ENCODE results near the gene CXCR6.

Gene CXCR6

DNA sequence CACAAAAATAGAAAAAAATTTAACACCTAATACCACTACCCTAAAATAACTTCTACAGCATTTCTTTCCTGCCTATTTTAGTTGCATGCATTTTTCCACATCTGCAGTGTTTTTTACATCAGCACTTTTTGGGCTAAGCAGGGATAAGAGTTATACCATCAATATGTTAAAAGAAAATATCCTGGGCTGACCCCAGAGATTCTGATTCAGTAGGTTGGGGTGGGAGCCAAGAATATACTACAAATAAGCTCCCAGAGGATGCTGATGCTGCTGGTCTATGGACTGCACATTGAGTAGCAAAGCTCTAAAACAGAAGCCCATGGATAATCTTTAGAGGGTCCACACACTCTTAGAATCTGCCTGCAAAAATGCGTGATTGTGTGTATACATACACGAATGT is 37.6 kb downstream of the CXCR6 start:
- ChIA-PET CTCF (no interaction called here), POLR2A (no interaction called here)
- no peak for DNase-seq (ENCODE audit: extremely low spot score)
- TF ChIP-seq LEF1 (IDR thresholded peaks at IDR 0.05; ENCODE audit: borderline replicate concordance) (no peak), FOXM1 (IDR thresholded peaks at IDR 0.05; ENCODE audit: borderline replicate concordance) (no peak), FOXA1 (IDR thresholded peaks at IDR 0.05) (no peak), ELF4 (IDR thresholded peaks at IDR 0.05) (no peak), FOXK2 (IDR thresholded peaks at IDR 0.05) (no peak), TARDBP (IDR thresholded peaks at IDR 0.05) (no peak), SUZ12 (IDR thresholded peaks at IDR 0.05) (no peak), NFRKB (IDR thresholded peaks at IDR 0.05) (no peak), ZNF384 (IDR thresholded peaks at IDR 0.05) (no peak), L3MBTL2 (conservative IDR thresholded peaks at IDR 0.05) (no peak), BHLHE40 (IDR thresholded peaks at IDR 0.05; ENCODE audit: borderline replicate concordance) (no peak), CTBP1 (IDR thresholded peaks at IDR 0.05; ENCODE audit: borderline replicate concordance) (no peak), ARNT (IDR thresholded peaks at IDR 0.05) (no peak), HDGF (IDR thresholded peaks at IDR 0.05; ENCODE audit: borderline replicate concordance) (no peak), SP1 (IDR thresholded peaks at IDR 0.05) (no peak)
- TF ChIP-seq, protein P1, sequence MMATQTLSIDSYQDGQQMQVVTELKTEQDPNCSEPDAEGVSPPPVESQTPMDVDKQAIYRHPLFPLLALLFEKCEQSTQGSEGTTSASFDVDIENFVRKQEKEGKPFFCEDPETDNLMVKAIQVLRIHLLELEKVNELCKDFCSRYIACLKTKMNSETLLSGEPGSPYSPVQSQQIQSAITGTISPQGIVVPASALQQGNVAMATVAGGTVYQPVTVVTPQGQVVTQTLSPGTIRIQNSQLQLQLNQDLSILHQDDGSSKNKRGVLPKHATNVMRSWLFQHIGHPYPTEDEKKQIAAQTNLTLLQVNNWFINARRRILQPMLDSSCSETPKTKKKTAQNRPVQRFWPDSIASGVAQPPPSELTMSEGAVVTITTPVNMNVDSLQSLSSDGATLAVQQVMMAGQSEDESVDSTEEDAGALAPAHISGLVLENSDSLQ (IDR thresholded peaks at IDR 0.05): no peak

DNA sequence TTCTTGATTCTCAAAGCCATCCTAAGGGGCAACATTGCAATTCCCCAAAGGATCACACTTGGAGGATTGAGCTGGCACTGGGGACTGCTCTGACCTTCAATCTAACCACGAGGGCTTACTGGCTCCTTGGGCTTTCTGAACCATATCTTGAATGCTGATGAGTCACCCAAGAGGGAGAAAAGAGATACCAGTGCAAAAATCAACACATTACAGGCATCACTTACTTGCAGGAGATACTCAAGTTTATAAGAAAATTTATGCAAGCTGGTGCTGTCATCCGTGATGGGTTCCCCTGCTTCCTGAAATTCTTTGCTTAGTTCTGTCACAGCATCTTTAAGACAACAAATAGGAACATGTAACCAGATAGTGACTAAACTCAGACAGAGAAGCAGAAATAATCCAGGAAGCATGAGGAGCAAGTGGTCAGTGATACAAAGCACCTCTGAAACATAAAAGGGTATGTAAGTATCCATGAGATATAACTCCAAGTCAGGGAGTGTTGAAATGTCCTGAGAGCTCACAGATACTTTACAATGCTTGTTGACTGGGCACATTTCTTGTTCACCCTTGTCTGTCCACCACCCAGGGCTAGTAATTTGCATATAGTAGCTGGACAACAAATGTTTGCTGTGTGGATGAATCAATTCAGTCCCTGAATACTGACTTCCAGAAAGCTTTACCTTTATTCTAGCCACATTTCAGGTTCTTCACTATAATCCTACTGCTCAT is 38.2 kb downstream of the CXCR6 start:
- ChIA-PET CTCF (no interaction called here), POLR2A (no interaction called here)
- TF ChIP-seq ARNT (IDR thresholded peaks at IDR 0.05) (no peak), FOXM1 (IDR thresholded peaks at IDR 0.05; ENCODE audit: borderline replicate concordance) (no peak), CTBP1 (IDR thresholded peaks at IDR 0.05; ENCODE audit: borderline replicate concordance) (no peak), ZNF384 (IDR thresholded peaks at IDR 0.05) (no peak), ELF4 (IDR thresholded peaks at IDR 0.05) (no peak), SUZ12 (IDR thresholded peaks at IDR 0.05) (no peak), FOXK2 (IDR thresholded peaks at IDR 0.05) (no peak), TARDBP (IDR thresholded peaks at IDR 0.05) (no peak), HDGF (IDR thresholded peaks at IDR 0.05; ENCODE audit: borderline replicate concordance) (no peak), LEF1 (IDR thresholded peaks at IDR 0.05; ENCODE audit: borderline replicate concordance) (no peak)
- no peak for DNase-seq (ENCODE audit: extremely low spot score)

DNA sequence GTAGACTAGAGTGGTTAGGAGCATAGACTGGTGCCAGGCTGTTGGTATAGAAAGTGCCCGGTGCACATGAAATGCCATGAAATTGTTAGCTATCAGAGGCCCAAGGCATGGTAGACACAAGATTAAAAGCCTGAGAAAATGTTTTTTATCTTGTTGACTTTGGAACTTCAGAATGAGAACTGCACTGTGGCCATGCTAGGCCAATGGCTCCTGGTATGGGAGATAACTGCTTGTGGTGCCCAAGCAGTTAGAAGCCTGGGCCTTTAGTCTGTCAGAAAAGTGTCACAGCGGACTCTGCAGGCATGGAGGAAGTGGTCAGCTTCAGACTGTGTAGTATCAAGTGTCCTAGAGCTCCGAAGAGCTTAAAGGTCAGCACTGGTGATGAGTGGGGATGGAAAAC is 40.5 kb downstream of the CXCR6 start:
- CTCF ChIA-PET: no interaction called here

DNA sequence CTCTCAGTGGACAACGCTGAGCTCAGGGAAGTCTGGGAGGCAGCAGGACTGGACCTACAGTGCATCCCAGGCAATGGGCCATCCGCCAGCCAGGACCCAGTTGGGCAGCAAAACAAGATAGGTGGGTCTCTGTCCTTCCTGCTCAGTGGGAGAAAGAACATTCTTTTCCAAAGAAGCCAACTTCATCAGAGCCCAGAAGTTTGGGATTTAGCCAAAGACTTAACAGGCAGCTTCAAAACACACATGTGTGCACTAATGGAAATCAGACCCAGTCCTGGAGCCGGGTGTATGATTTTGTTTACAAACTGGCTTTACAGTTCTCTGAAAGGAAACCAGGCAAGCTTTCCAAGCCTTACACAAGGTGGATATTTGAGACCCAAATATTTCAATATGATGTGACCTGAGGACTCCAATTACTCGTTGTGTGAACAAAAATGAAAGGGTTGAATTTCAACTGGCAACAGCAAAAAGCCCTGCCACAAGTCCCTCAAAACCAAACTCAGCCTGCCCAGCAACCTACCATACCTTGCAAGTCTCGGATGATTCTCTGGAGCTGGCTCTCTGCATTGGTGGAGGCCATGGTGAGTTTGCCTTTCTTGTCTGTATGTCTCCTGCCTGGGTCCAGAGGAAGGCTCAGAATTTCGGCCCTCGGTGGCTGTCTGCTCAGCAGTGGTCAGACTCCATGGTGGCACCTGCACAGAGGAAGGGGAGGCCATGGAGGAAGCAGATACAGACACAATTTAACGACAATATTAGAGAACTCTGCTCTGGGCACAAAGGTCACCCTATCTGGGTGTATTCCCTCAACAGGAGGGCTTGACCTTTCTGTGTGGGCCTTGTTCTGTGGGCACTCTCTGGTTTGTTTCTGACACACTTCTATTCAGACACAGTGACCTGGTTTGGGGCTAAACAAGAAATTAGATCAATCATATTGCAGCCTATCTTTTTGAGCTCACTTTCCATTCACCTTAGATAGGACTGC is 41.4 kb downstream of the CXCR6 start:
- ChIA-PET CTCF (no interaction called here), POLR2A (no interaction called here)
- TF ChIP-seq LEF1 (IDR thresholded peaks at IDR 0.05; ENCODE audit: borderline replicate concordance) (no peak), ELF4 (IDR thresholded peaks at IDR 0.05) (no peak), SP1 (IDR thresholded peaks at IDR 0.05) (no peak), L3MBTL2 (conservative IDR thresholded peaks at IDR 0.05) (no peak), FOXM1 (IDR thresholded peaks at IDR 0.05; ENCODE audit: borderline replicate concordance) (no peak), ZNF384 (IDR thresholded peaks at IDR 0.05) (no peak), NFRKB (IDR thresholded peaks at IDR 0.05) (no peak), SUZ12 (IDR thresholded peaks at IDR 0.05) (no peak), CTBP1 (IDR thresholded peaks at IDR 0.05; ENCODE audit: borderline replicate concordance) (no peak), ARNT (IDR thresholded peaks at IDR 0.05) (no peak), TARDBP (IDR thresholded peaks at IDR 0.05) (no peak), HDGF (IDR thresholded peaks at IDR 0.05; ENCODE audit: borderline replicate concordance) (no peak), BHLHE40 (IDR thresholded peaks at IDR 0.05; ENCODE audit: borderline replicate concordance) (no peak), FOXA1 (IDR thresholded peaks at IDR 0.05) (no peak), FOXK2 (IDR thresholded peaks at IDR 0.05) (no peak)
- TF ChIP-seq, protein P1 (IDR thresholded peaks at IDR 0.05): no peak
- no peak for DNase-seq (ENCODE audit: extremely low spot score)

More for the DNA sequence above, 40.5 kb downstream of the CXCR6 start:
- POLR2A ChIA-PET: no interaction called here
- TF ChIP-seq TARDBP (IDR thresholded peaks at IDR 0.05) (no peak), ZNF384 (IDR thresholded peaks at IDR 0.05) (no peak), BHLHE40 (IDR thresholded peaks at IDR 0.05; ENCODE audit: borderline replicate concordance) (no peak), ARNT (IDR thresholded peaks at IDR 0.05) (no peak), SP1 (IDR thresholded peaks at IDR 0.05) (no peak), ELF4 (IDR thresholded peaks at IDR 0.05) (no peak), HDGF (IDR thresholded peaks at IDR 0.05; ENCODE audit: borderline replicate concordance) (no peak), LEF1 (IDR thresholded peaks at IDR 0.05; ENCODE audit: borderline replicate concordance) (no peak), SUZ12 (IDR thresholded peaks at IDR 0.05) (no peak)
- no peak for DNase-seq (ENCODE audit: extremely low spot score)

DNA sequence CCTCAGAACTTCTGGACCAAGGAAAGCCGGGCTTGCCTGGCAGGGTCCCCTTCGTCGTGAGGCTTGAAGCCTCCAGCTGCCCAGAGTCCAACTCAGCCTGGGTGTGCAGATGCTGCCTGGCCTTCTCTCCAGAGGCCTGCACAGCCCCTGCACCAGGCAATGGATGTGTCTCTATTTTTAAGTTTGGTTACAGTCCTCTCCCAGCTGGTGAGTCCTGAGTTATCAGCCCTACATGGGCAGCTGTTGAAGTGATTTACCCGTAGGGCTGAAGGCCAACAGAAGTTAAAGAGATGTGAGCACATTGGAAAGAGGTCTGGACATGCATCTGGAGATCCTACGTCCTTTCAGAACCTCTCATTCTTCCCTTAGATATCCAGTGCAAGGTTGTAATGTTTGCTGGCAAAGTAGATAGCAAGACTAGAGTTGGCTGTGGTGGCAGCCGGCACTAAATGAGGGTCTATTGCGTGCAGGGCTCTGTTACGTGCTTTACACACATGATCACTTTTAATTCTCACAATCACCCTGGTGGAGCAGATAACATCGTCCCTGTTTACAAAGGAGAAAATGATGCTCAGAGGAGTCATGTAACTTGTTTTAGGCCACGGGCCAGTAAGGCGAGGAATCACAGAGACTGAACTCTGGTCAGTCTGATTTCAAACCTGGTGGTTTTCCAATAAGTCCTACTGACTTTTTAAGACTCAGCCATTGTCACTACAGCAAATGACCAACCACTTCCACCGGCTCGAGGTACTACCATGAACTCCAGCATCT is 42.5 kb downstream of the CXCR6 start:
- ChIA-PET CTCF (no interaction called here), POLR2A (no interaction called here)
- TF ChIP-seq CTBP1 (IDR thresholded peaks at IDR 0.05; ENCODE audit: borderline replicate concordance) (no peak), ARNT (IDR thresholded peaks at IDR 0.05) (no peak), FOXM1 (IDR thresholded peaks at IDR 0.05; ENCODE audit: borderline replicate concordance) (no peak), ELF4 (IDR thresholded peaks at IDR 0.05) (no peak), SUZ12 (IDR thresholded peaks at IDR 0.05) (no peak), LEF1 (IDR thresholded peaks at IDR 0.05; ENCODE audit: borderline replicate concordance) (no peak), FOXA1 (IDR thresholded peaks at IDR 0.05) (no peak), L3MBTL2 (conservative IDR thresholded peaks at IDR 0.05) (no peak), SP1 (IDR thresholded peaks at IDR 0.05) (no peak), ZNF384 (IDR thresholded peaks at IDR 0.05) (no peak), HDGF (IDR thresholded peaks at IDR 0.05; ENCODE audit: borderline replicate concordance) (no peak)
- no peak for DNase-seq (ENCODE audit: extremely low spot score)

Measured in HEK293T (cell line).